Raji (cell line): ENCODE results near the gene FUT8.
A peak's percentile ranks its signal among the peaks of the same experiment; 100 is the strongest.

Source experiments
- POLR2A ChIP-seq: IDR thresholded peaks from 2 replicates; pipeline ENCODE4 v1.6.1; 2011; ENCODE audit warnings: low read depth, low read length, control low read depth; ENCODE audit not compliant: insufficient read depth

Gene FUT8

DNA sequence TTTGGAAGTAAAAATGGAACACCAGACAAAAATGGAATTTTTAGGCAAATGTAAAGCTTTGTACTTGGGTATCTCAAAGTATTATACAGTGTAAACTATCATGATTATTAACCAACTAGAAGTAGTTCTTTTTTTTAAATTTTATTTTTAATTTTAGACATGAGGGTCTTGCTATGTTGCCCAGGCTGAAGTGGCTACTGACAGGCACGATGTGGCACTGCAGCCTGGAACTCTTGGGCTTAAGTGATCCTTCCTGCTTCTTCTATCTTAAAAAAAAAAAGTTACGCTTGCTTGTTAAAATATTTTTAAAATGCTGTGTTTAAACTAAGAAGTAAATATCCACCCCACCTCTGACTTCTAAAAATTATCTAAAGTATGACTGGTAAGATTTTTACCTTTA lies 1.9 kb upstream of the FUT8 start:
- TF ChIP-seq POLR2A = no peak

DNA sequence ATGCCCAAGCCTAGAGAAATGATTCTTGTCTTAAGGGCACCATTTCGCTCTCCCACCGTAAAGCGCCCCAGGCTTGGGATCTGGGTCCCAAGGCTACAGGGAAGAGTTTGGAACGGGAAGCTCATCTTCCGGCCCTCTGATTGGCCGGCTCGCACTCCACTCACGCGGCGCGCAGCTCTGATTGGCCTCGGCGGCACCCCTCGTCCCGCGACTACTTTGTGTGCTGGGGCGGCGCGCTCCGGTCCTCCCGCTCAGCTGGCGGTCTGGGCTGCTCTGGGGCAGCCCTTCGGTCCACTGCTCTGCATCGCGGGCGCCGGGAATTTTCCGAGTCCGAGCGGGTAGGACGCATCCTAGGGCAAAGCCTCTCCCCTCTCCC lies 886 bp upstream of the FUT8 start:
- peak; percentile 47 for TF ChIP-seq POLR2A

DNA sequence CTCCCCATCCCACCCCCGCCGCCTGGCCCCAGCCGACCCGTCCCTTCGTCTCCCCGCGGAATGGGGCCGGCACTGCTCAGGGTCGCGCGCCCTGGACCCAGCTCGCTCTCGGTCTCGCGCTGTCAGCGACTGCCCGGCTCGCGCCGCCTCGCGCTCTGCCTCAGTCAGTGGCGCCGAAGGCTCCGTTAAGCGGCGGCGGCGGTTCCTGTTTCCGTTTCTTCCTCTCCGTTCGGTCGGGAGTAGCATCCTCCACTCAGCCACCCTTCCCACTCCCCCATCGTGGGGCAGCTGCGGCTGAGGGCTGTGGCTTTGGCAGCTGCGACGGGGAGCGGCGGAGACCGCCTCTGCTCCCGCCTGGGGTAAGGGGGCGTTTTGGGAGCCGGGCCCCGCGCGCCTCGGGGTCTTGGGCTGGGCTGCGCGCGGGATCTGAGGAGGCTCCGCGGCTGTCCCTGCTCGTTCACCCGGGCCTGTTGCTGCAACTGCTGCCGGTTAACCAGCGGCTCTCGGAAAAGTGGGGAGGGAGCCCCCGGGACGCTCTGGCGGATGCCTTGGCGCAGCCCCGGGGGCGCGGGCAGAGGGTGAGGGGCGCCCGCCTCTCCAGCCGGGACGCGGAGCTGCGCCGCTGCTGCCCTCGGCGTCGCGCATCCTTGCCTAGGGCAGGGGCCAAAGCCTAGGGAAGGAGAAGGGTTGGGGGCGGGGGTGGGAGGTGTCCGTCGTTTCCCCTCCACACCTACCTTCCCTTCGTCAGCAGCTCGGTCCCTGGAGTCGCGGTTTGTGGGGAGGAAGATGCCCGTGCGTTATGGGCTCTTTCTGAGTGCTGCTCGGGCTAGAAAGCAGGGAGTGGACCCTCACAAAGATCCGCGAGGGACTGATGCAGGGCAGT lies 567 bp downstream of the FUT8 start:
- TF ChIP-seq POLR2A = no peak

DNA sequence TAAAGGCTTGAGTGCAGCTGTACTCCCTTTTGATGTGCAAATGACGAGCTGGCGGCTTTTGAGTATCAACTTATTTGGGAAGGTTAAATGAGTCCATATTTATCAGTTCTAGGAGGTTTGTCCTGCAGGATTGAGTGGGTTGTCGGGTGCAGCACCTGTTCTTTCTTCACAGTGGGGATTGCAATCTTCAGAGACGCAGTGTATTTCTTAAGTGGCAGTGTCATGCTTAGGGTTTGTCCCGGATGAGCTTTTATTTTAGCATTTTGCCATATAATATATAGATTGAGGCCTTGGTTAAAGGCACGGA lies 1.2 kb downstream of the FUT8 start:
- TF ChIP-seq POLR2A = no peak

DNA sequence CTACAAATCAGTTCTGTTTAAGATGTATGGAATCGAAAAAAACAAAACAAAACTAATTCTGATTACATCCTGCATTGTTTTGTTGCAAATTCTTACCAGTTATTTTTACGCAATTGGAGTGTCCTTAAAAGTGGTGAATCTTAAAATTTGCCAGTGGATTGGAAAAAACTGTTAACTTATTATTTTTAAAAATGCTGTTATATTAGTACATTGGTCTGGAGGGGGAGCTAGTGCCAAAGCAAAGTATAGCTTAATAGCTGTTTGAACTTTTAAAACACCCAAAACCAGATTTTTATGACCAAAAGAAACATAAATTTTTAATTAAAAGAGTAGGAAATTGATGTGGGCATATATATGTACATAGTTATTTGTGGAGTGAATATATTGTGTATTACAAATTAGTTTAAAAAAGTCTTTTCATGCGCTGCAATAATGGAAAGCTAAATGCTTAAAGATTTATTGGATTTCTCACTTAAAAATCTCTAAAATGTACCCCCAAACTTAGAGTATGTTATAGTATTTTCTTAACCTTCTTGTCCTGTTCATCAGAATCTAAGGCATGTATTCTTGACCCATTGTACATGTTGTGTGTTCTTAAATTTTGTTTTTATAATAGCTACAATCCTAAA lies 2.5 kb downstream of the FUT8 start:
- TF ChIP-seq POLR2A = no peak

DNA sequence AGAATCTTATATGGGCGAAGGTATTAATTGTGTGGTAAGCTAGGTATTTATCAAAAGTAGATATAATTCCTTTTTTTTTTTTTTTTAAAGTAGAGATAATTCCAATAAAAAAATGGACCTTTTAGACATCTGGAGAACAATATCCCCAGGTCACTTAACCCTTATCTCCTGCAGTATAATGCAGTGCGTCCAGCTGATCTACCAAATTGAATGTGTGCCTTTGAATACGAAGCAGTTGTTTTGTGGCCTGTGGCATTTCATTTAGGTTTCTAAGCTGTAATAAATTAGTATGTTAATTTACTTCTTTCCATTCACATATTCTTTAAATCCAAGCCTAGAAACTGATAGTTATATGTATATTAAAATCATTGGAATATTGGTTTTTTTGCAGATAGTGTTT lies 3.1 kb downstream of the FUT8 start:
- TF ChIP-seq POLR2A = no peak

DNA sequence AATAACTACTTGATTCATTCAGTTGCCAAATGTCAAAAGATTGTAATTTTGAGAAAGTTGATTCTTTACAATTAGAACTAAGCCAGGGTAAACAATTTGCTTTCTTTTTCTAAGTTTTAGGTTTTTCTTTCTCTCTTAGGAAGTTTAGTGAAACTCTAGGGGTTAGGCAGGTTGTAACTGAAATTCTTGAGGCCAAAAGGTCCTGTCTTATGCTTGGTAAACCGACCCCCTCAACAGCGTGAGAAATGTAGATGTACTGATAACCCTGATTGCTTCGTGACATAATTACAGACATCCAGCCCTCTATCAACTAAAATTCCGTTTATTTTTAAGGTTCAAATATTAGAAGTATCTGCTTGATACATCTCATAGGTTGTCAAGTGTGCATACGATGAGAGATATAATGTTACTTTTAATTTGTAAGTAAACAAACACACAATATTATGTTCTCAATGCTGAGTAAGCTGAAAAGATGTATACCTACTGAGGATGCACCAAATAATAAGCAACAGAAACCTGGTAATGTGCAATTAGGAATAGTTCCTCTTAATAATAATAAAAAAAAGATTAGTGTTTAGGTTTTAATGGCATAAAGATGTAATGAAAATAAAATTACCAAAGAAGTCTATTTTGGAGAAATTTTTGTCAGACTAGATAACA lies 7.2 kb downstream of the FUT8 start:
- no peak for TF ChIP-seq POLR2A

DNA sequence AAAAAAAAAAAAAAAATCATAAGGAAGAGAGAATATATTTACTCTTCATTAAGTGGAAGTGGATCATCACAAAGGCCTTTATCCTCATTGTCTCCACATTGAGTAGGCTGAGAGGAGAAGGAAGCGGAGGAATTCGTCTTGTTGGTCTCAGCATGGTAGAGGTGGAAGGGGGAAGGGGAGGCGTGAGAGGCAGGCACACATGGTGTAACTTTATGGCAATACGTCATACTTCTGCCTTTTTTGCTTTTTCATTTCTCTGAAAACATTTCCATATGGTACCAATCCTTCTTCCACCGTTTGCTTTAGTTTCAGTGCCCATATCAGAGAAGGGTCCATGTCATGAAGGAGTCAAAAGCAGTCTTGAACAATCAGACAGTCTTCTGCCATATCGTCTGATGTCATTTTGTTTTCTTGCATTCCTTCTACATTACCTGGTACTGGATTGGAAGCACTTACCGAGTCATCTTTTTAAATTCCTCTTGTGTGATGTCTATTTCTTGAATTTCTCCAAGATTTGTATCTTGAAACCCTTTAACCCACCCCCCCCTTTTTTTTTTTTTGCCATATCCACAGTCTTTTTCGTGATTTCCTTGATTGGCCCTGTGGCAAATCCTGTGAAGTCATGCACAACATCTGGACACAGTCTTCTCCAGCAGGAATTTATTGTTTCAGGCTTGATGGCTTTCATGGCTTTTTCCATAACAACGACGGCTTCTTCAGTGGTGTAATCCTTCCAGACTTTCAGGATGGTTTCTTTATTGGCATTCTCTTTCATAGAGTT lies 8.9 kb downstream of the FUT8 start:
- TF ChIP-seq POLR2A = no peak

DNA sequence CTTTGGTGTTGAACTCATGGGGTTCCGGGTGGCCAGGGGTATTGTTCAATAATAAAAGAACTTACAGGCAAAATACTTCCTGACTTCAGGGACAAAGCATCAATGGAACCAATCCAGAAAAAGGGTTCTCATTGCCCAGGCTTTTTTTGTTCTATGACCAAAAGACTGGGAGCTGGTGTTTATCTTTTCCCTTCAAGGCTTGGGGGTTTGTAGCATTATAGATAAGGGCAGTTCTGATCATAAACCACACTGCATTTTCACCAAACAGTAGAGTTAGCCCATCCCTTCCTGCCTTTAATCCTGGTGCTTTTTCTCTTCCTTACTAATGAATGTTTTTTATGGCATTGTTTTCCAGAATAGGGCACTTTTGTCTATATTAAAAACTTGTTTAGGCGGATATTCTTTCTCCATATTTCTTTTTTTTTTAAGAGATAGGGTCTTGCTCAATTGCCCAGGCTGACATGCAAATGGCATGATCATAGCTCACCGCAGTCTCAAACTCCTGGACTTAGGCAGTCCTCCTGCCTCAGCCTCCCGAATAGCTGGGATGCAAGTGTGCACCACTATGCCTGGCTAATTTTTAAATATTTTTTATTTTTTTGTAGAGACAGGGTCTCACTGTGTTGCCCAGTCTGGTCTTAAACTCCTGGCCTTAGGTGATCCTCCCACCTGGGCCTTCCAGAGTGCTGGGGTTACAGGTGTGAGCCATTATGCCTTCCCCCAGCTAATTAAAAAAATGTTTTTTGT lies 9.7 kb downstream of the FUT8 start:
- TF ChIP-seq POLR2A = no peak

DNA sequence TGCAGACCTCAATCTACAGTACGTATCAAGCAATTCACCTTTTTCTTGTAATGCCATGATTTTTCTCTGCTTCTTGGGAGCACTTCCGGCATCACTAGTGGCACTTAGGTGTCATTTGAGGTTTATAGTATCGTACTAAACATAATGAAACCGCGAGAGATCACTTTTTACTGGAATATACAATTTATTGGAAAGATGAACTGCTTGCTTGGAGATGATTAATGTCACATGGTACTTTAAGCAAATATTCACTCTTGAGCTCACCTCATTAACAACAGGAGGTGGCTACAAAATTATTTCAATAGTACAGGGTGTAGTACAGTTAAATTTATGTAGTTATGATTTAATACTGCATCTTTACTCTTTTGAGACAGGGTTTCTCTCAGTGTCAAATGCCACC lies 11.5 kb downstream of the FUT8 start:
- no peak for TF ChIP-seq POLR2A

DNA sequence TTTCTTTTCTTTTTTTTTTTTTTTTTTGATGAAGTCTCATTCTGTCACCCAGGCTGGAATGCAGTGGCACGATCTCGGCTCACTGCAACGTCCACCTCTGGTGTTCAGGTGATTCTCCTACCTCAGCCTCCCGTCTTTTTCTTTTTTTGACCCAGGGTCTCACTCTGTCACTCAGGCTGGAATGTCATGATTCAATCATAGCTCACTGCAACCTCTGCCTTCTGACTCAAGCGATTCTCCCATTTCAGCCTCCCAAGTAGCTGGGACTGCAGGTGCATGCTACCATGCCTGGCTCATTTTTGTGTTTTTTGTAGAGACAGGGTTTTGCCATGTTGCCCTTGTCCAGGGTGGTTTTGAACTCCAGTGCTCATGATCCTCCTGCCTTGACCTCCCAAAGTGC lies 12.0 kb downstream of the FUT8 start:
- no peak for TF ChIP-seq POLR2A

DNA sequence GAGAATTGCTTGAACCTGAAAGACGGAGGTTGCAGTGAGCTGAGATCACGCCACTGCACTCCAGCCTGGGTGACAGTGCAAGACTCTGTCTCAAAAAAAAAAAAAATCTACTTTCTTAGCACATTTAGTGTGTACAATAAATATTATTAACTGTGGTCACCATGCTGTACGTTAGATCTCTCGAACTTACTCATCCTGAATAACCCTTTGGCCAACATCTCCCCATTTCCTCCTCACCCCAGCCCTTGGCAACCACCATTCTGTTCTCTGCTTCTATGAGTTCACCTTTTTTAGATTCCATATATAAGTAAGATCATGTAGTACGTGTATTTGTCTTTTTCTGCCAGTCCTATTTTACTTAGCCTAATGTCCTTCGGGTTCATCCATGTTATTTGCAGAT lies 13.4 kb downstream of the FUT8 start:
- no peak for TF ChIP-seq POLR2A

DNA sequence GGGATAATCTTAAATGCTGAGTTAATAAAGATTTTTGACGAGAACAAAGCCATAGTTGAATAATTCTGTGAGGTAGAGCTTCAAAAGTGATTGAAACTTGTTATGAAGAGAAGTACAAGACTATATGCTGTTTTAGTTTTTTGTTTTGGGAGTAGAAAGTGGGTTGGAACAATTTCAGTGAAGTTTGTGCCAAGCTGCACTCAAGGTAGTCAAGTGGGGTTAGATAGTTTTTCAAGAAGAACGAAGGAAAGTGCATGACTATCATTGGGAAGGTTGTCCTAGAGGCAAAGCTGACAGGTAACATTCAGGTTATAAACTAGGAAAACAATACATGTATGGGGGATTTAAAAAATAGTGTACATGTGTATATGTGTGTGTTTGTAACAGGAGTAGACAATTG lies 16.2 kb downstream of the FUT8 start:
- no peak for TF ChIP-seq POLR2A

DNA sequence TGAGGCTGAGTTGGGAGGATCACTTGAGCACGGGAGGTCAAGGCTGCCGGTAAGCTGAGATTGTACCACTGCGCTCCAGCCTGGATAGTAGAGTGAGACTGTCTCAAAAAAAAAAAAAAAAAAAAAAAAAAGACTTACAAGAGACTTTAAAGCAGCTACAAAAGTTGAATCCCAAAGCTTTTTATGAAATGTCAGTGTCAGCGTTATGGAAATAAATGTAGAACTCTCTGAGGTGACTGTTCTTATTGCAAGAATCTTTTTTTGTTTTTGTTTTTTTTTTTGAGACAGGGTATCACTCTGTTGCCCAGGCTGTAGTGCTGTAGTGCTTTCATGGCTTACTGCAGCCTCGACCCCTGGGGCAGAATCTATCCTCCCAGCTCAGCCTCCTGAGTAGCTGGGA lies 17.2 kb downstream of the FUT8 start:
- TF ChIP-seq POLR2A = no peak

DNA sequence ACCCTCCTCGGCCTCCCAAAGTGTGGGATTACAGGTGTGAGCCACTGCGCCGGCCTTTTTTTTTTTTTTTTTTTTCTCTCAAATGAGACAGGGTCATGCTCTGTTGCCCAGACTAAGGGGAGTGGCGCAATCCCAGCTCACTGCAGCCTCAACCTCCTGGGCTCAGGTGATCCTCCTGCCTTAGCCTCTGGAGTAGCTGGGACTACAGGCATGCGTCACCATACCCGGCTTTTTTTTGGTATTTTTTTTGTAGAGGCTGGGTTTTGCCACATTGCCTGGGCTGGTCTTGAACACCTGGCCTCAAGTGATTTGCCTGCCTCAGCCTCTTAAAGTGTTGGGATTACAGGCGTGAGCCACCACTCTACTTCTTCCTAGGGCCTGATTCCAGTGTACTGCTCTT lies 18.7 kb downstream of the FUT8 start:
- TF ChIP-seq POLR2A = no peak
